GM18909 (cell line): ENCODE data around the gene NINJ2.
"Not testable (repeated sequence)": the region's sequence is repeated elsewhere in the genome, so short reads cannot be mapped to it uniquely, and the experiment has no call there.

Experiments used
- ATAC-seq: cut with Tn5 transposase; IDR thresholded peaks from one replicate; pipeline ENCODE4 v1.9.1; 2021; ENCODE audit warnings: mild to moderate bottlenecking; ENCODE audit not compliant: unreplicated experiment, poor library complexity

Gene NINJ2

GRCh38 chr12:591167-592023, 71.8 kb downstream of the NINJ2 start:
- no peak for ATAC-seq

- no peak for ATAC-seq
These were observed 73.0 kb downstream of the NINJ2 start for GRCh38 chr12:590206-590750.

- no peak for ATAC-seq
These were observed 74.6 kb downstream of the NINJ2 start for GRCh38 chr12:588646-589045.

GRCh38 chr12:588024-588322, 75.3 kb downstream of the NINJ2 start:
- ATAC-seq = no peak

GRCh38 chr12:587132-588023, 75.9 kb downstream of the NINJ2 start:
- no peak for ATAC-seq

GRCh38 chr12:586318-587071, 76.8 kb downstream of the NINJ2 start:
- no peak for ATAC-seq

GRCh38 chr12:585062-586061, 77.9 kb downstream of the NINJ2 start:
- ATAC-seq = no peak

- ATAC-seq = no peak
These were observed 79.9 kb downstream of the NINJ2 start for GRCh38 chr12:583251-583869.

- ATAC-seq = no peak
These were observed 81.5 kb downstream of the NINJ2 start for GRCh38 chr12:581746-582145.

GRCh38 chr12:581321-581720, 81.9 kb downstream of the NINJ2 start:
- ATAC-seq = no peak

- ATAC-seq = no peak
These were observed 82.4 kb downstream of the NINJ2 start for GRCh38 chr12:580813-581212.

GRCh38 chr12:579420-580110, 83.7 kb downstream of the NINJ2 start:
- ATAC-seq = no peak

GRCh38 chr12:578748-579419, 84.4 kb downstream of the NINJ2 start:
- ATAC-seq = no peak

- ATAC-seq = not testable (repeated sequence)
These were observed 85.1 kb downstream of the NINJ2 start for GRCh38 chr12:577994-578747.

- no peak for ATAC-seq
These were observed 86.6 kb downstream of the NINJ2 start for GRCh38 chr12:576615-577110.

- ATAC-seq = peak; percentile 73
These were observed 87.2 kb downstream of the NINJ2 start for GRCh38 chr12:575948-576614.
